Ovary (tissue), 9 donors: ENCODE data around the gene CCDC171. TPM values are rescaled to one million over a fixed set of nuclear protein-coding genes. Genes with fewer than 3 reads are reported as not detected.

Experiments used
- DNase-seq, 5 donors: peaks; one replicate each; pipeline ENCODE4 v3.0.0-alpha.2; 2019 to 2020
- H3K27ac ChIP-seq, 2 donors: fragments of 200-600 bp; one replicate each; pipeline versions ENCODE4 v1.5.1 to v1.8.0; 2019 to 2022
- H3K27me3 ChIP-seq: fragments of 200-600 bp; one replicate; pipeline ENCODE4 v1.8.0; 2022
- H3K36me3 ChIP-seq: fragments of 200-600 bp; sonication (generic); one replicate; pipeline ENCODE4 v1.5.1; 2019
- H3K4me1 ChIP-seq: one replicate; pipeline ENCODE4 v1.8.1; 2013; ENCODE audit warnings: mild to moderate bottlenecking, moderate library complexity; ENCODE audit not compliant: insufficient read depth
- H3K4me3 ChIP-seq: fragments of 200-600 bp; sonication (generic); one replicate; pipeline ENCODE4 v1.5.1; 2017
- H3K9me3 ChIP-seq, 2 donors: fragments of 200-600 bp in 1 of 2; sonication (generic) in 1 of 2; one replicate each; pipeline versions ENCODE4 v1.5.1 to v1.8.1; 2013 to 2019; ENCODE audit warnings: mild to moderate bottlenecking in 1 of 2, moderate library complexity in 1 of 2
- EP300 ChIP-seq: sonication (generic); formaldehyde crosslinking; IDR thresholded peaks from one replicate; pipeline ENCODE4 v1.6.1; 2017; ENCODE audit warnings: antibody characterized with exemption
- POLR2A ChIP-seq: fragments of 450-650 bp; IDR thresholded peaks from one replicate; pipeline ENCODE4 v1.6.1; 2017; ENCODE audit warnings: antibody characterized with exemption, mild to moderate bottlenecking, moderate library complexity
- WGBS, 3 donors: extraction: QIAGEN DNeasy Blood & Tissue Kit in 1 of 3; methylation state at CpG; one replicate each; pipeline versions ENCODE4 v1.1.5 to v1.1.7; 2013 to 2017; 5-methylcytosine and 5-hydroxymethylcytosine counted together
- intact Hi-C, 4 donors: fragments of 100-400 bp; cut with DNase I; formaldehyde crosslinking; loops; one replicate each; pipeline versions ENCODE4 v1.11.0 to v1.15.1; 2022 to 2023
- polyA plus RNA-seq, 2 donors: library from polyadenylated mRNA; stranded (reverse); fragments of 200-250 nt in 1 of 2; fragments of 350-450 nt in 1 of 2; fragmentation: Illumina TruSeq in 1 of 2; extraction: RNeasy Lipid Tissue Mini Kit (QIAGEN cat#74804) in 1 of 2; gene quantifications; one replicate each; pipeline ENCODE4 v1.2.3, GENCODE V29; 2013 to 2014
- total RNA-seq, 7 donors: library from RNA; depleted of rRNA in 2 of 7; stranded (reverse); fragments of >200 nt in 2 of 7; fragmentation: NEBNext Ultra II Directional in 3 of 7; extraction: Animal tissue kit (Norgen Biotek cat#: 25700) in 3 of 7; gene quantifications; one replicate each; pipeline versions ENCODE4 v1.1.0 to v1.2.4, GENCODE V29; 2016 to 2023
- TF ChIP-seq, protein P1 (sequence below), 3 donors: fragments of 450-650 bp in 2 of 3; fragments of 200-600 bp in 1 of 3; IDR thresholded peaks; one replicate each; pipeline versions ENCODE4 v1.5.1 to v1.8.0; 2016 to 2022; ENCODE audit warnings: antibody characterized with exemption in 3 of 3, mild to moderate bottlenecking in 1 of 3
- donor health status: DM: no; HTN: no; CAD: no; lungs with moderate emphysema.
- donor health status: DM: no; HTN: no; CAD: no.
- donor health status: Bipolar disorder and iron deficiency.
- donor health status: DM: yes; HTN: yes; CAD: no.
- donor health status: DM: no; HTN: no; CAD: no.
- donor health status: DM: yes; HTN: yes; CAD: no.

The CCDC171 gene
- total and polyA plus RNA-seq, 9 donors: 2.0 to 6.1 (median 5.0) TPM

GRCh38 chr9:15834541-15834940 lies 281.7 kb downstream of the CCDC171 start:
- TF ChIP-seq, protein P1, sequence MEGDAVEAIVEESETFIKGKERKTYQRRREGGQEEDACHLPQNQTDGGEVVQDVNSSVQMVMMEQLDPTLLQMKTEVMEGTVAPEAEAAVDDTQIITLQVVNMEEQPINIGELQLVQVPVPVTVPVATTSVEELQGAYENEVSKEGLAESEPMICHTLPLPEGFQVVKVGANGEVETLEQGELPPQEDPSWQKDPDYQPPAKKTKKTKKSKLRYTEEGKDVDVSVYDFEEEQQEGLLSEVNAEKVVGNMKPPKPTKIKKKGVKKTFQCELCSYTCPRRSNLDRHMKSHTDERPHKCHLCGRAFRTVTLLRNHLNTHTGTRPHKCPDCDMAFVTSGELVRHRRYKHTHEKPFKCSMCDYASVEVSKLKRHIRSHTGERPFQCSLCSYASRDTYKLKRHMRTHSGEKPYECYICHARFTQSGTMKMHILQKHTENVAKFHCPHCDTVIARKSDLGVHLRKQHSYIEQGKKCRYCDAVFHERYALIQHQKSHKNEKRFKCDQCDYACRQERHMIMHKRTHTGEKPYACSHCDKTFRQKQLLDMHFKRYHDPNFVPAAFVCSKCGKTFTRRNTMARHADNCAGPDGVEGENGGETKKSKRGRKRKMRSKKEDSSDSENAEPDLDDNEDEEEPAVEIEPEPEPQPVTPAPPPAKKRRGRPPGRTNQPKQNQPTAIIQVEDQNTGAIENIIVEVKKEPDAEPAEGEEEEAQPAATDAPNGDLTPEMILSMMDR (IDR thresholded peaks at IDR 0.05): no peak
- TF ChIP-seq EP300 (no peak), POLR2A (no peak)
- DNase-seq: no peak
- no peaks in the 10 kb centered on the region for H3K27me3 ChIP-seq
- H3K4me3 ChIP-seq: no peak overlapping the region
- 65 to 68% (median 65%) methylated on average over 2 of the region's 2 CpGs for WGBS, 3 donors
- no peaks in the 10 kb centered on the region for H3K9me3 ChIP-seq
- no peaks in the 10 kb centered on the region for H3K4me1 ChIP-seq
- H3K27ac ChIP-seq: no peak overlapping the region
- H3K36me3 ChIP-seq: no peaks in the 10 kb centered on the region
- intact Hi-C loops: no loop called here

GRCh38 chr9:15837079-15837679 lies 284.3 kb downstream of the CCDC171 start:
- Histone ChIP-seq H3K36me3 (no peaks in the 10 kb centered on the region), H3K27ac (no peak overlapping the region), H3K27me3 (no peaks in the 10 kb centered on the region), H3K9me3 (no peaks in the 10 kb centered on the region), H3K4me3 (no peak overlapping the region), H3K4me1 (no peaks in the 10 kb centered on the region)
- DNase-seq: peak in 1 of 5 donors; percentile 18
- 0 to 1% (median 1%) methylated on average over 4 of the region's 4 CpGs for WGBS, 3 donors
- TF ChIP-seq POLR2A (no peak), EP300 (no peak)
- TF ChIP-seq, protein P1 (IDR thresholded peaks at IDR 0.05): peak; percentile 42 to 65 (median 44)
- intact Hi-C loops: no loop called here

GRCh38 chr9:15842051-15842450 lies 289.2 kb downstream of the CCDC171 start:
- DNase-seq: no peak
- Histone ChIP-seq H3K27me3 (no peaks in the 10 kb centered on the region), H3K9me3 (no peaks in the 10 kb centered on the region), H3K4me3 (no peak overlapping the region), H3K36me3 (no peaks in the 10 kb centered on the region), H3K4me1 (no peaks in the 10 kb centered on the region), H3K27ac (no peak overlapping the region)
- TF ChIP-seq, protein P1 (IDR thresholded peaks at IDR 0.05): no peak
- TF ChIP-seq POLR2A: no peak
- no peak for TF ChIP-seq EP300
- intact Hi-C loops: no loop called here
- 87 to 94% (median 89%) methylated on average over 3 of the region's 3 CpGs for WGBS, 3 donors

- no peak overlapping the region for H3K27ac ChIP-seq
- H3K4me3 ChIP-seq: no peak overlapping the region
- no peaks in the 10 kb centered on the region for H3K4me1 ChIP-seq
- H3K9me3 ChIP-seq: no peaks in the 10 kb centered on the region
- no peaks in the 10 kb centered on the region for H3K36me3 ChIP-seq
- intact Hi-C loops: no loop called here
- no peak for TF ChIP-seq POLR2A
- TF ChIP-seq, protein P1 (IDR thresholded peaks at IDR 0.05): no peak
- TF ChIP-seq EP300: no peak
- no peak for DNase-seq
- H3K27me3 ChIP-seq: no peaks in the 10 kb centered on the region
Measured at GRCh38 chr9:15843316-15843715, 290.5 kb downstream of the CCDC171 start.
